WTC11 (cell line): Measurements from ENCODE around the gene NEURL1B. TPM values are rescaled to one million over a fixed set of nuclear protein-coding genes. Genes with fewer than 3 reads are reported as not detected.

Source experiments
- ATAC-seq: fragments of 200-7000 bp; cut with Tn5 transposase; 2 replicates; pipeline ENCODE4 v1.10.0; 2021; ENCODE audit warnings: mild to moderate bottlenecking, moderate library complexity
- CTCF ChIA-PET: fragments of 300-600 bp; sonication (Branson Sonifier 250); formaldehyde crosslinking; loops from one replicate; lab custom pipeline; 2021; ENCODE audit warnings: antibody characterized with exemption; lab: Charles Lee
- POLR2A ChIA-PET: fragments of 350-600 bp; sonication (Branson Sonifier 250); formaldehyde crosslinking; loops from one replicate; lab custom pipeline; 2021; ENCODE audit warnings: antibody characterized with exemption; lab: Charles Lee
- DNase-seq: peaks from one replicate; pipeline ENCODE4 v3.0.0; 2021; ENCODE audit warnings: low spot score
- H3K27ac Mint-ChIP-seq: 2 replicates; pipeline ENCODE4 v1.8.0; 2021; ENCODE audit warnings: mixed read lengths
- H3K27me3 Mint-ChIP-seq: 2 replicates; pipeline ENCODE4 v1.8.0; 2021; ENCODE audit warnings: low read depth, mild to moderate bottlenecking, moderate library complexity, mixed read lengths
- H3K36me3 Mint-ChIP-seq: 2 replicates; pipeline ENCODE4 v1.8.0; 2021; ENCODE audit warnings: mixed read lengths
- H3K4me1 Mint-ChIP-seq: 2 replicates; pipeline ENCODE4 v1.8.0; 2022; ENCODE audit warnings: mixed read lengths
- H3K4me3 Mint-ChIP-seq: 2 replicates; pipeline ENCODE4 v1.8.0; 2021; ENCODE audit warnings: mild to moderate bottlenecking, moderate library complexity, mixed read lengths
- H3K9me3 Mint-ChIP-seq: 2 replicates; pipeline ENCODE4 v1.8.0; 2021; ENCODE audit warnings: mixed read lengths
- ARID4B ChIP-seq: sonication (generic); formaldehyde crosslinking; IDR thresholded peaks from 2 replicates; pipeline ENCODE4 v1.8.0; 2023; ENCODE audit warnings: missing genetic modification reagents, mild to moderate bottlenecking, borderline replicate concordance
- CREM ChIP-seq: sonication (generic); formaldehyde crosslinking; IDR thresholded peaks from 2 replicates; pipeline ENCODE4 v1.8.1; 2022; ENCODE audit warnings: mild to moderate bottlenecking, missing genetic modification reagents, moderate library complexity
- CTCF ChIP-seq: fragments of 200-600 bp; IDR thresholded peaks from 2 replicates; pipeline ENCODE4 v1.8.0; 2022; ENCODE audit warnings: antibody characterized with exemption
- E2F1 ChIP-seq: sonication (generic); formaldehyde crosslinking; IDR thresholded peaks from 2 replicates; pipeline ENCODE4 v1.8.0; 2022; ENCODE audit warnings: mild to moderate bottlenecking, missing genetic modification reagents
- GABPB1 ChIP-seq: sonication (generic); formaldehyde crosslinking; IDR thresholded peaks from 2 replicates; pipeline ENCODE4 v1.8.1; 2023; ENCODE audit warnings: mild to moderate bottlenecking, missing genetic modification reagents
- GTF2I ChIP-seq: fragments of 250-450 bp; sonication (Bioruptor Pico); conservative IDR thresholded peaks from 2 replicates; pipeline ENCODE4 v1.4.0; 2021; ENCODE audit warnings: mild to moderate bottlenecking
- HMGA2 ChIP-seq: fragments of 250-450 bp; sonication (Bioruptor Pico); IDR thresholded peaks from 2 replicates; pipeline ENCODE4 v1.4.0; 2021; ENCODE audit warnings: mild to moderate bottlenecking, moderate library complexity
- KAT7 ChIP-seq: sonication (generic); formaldehyde crosslinking; IDR thresholded peaks from 2 replicates; pipeline ENCODE4 v1.8.1; 2023; ENCODE audit warnings: missing genetic modification reagents, mild to moderate bottlenecking, borderline replicate concordance
- MXD4 ChIP-seq: fragments of 250-450 bp; sonication (Bioruptor Pico); IDR thresholded peaks from 2 replicates; pipeline ENCODE4 v1.8.0; 2021; ENCODE audit warnings: mild to moderate bottlenecking, moderate library complexity, borderline replicate concordance
- NR1H2 ChIP-seq: sonication (generic); formaldehyde crosslinking; IDR thresholded peaks from 2 replicates; pipeline ENCODE4 v1.9.0; 2021; ENCODE audit warnings: mild to moderate bottlenecking, moderate library complexity, missing genetic modification reagents
- OVOL2 ChIP-seq: fragments of 250-450 bp; sonication (Bioruptor Pico); IDR thresholded peaks from 2 replicates; pipeline ENCODE4 v1.9.0; 2021; ENCODE audit warnings: mild to moderate bottlenecking, borderline replicate concordance
- PREB ChIP-seq: sonication (generic); formaldehyde crosslinking; IDR thresholded peaks from 2 replicates; pipeline ENCODE4 v1.8.1; 2022; ENCODE audit warnings: mild to moderate bottlenecking, missing genetic modification reagents, moderate library complexity, borderline replicate concordance
- PRRX2 ChIP-seq: fragments of 250-450 bp; sonication (Bioruptor Pico); IDR thresholded peaks from 2 replicates; pipeline ENCODE4 v1.8.0; 2021; ENCODE audit warnings: mild to moderate bottlenecking
- SMAD3 ChIP-seq: sonication (generic); formaldehyde crosslinking; IDR thresholded peaks from 2 replicates; pipeline ENCODE4 v1.8.0; 2022; ENCODE audit warnings: missing genetic modification reagents, mild to moderate bottlenecking, borderline replicate concordance
- TCF7 ChIP-seq: sonication (generic); formaldehyde crosslinking; IDR thresholded peaks from 2 replicates; pipeline ENCODE4 v1.8.0; 2022; ENCODE audit warnings: mild to moderate bottlenecking, low read depth, missing genetic modification reagents, moderate library complexity
- TP53 ChIP-seq: sonication (generic); formaldehyde crosslinking; IDR thresholded peaks from 2 replicates; pipeline ENCODE4 v1.8.1; 2023; ENCODE audit warnings: mild to moderate bottlenecking, missing genetic modification reagents
- USF2 ChIP-seq: sonication (generic); formaldehyde crosslinking; IDR thresholded peaks from 2 replicates; pipeline ENCODE4 v1.8.1; 2023; ENCODE audit warnings: mild to moderate bottlenecking, missing genetic modification reagents, moderate library complexity
- ZBTB21 ChIP-seq: sonication (generic); formaldehyde crosslinking; IDR thresholded peaks from 2 replicates; pipeline ENCODE4 v1.8.1; 2023; ENCODE audit warnings: mild to moderate bottlenecking, missing genetic modification reagents, borderline replicate concordance
- ZNF396 ChIP-seq: fragments of 250-450 bp; sonication (Bioruptor Pico); IDR thresholded peaks from 2 replicates; pipeline ENCODE4 v1.8.0; 2021; ENCODE audit warnings: mild to moderate bottlenecking, moderate library complexity, borderline replicate concordance
- total RNA-seq: library from RNA; stranded (reverse); gene quantifications from 3 replicates; pipeline ENCODE4 v1.2.3, GENCODE V29; 2021

Gene NEURL1B
- total RNA-seq, 1 experiment from 2014 or later: 9.8 TPM

GRCh38 chr5:172642486-172642885 is 1.4 kb downstream of the NEURL1B start:
- peak overlapping the region; percentile 66 for H3K4me3 Mint-ChIP-seq
- ATAC-seq: no peak
- no peak for DNase-seq
- TF ChIP-seq MXD4 (no peak), ZBTB21 (CRISPR knock-in tag) (no peak), PRRX2 (CRISPR knock-in tag) (no peak), HMGA2 (CRISPR knock-in tag) (no peak), CTCF (no peak), TCF7 (no peak), ZNF396 (CRISPR knock-in tag) (no peak), E2F1 (CRISPR knock-in tag) (no peak), TP53 (CRISPR knock-in tag) (no peak), PREB (no peak), NR1H2 (no peak), OVOL2 (no peak), USF2 (CRISPR knock-in tag) (no peak), GTF2I (CRISPR knock-in tag) (no peak), KAT7 (CRISPR knock-in tag) (no peak), SMAD3 (no peak), CREM (CRISPR knock-in tag) (no peak), GABPB1 (CRISPR knock-in tag) (no peak), ARID4B (CRISPR knock-in tag) (no peak)
- TF ChIP-seq, all 79 proteins: peak for 0
- POLR2A ChIA-PET: no interaction called here
- Mint-ChIP-seq H3K27ac (no peak overlapping the region), H3K4me1 (peaks cover 73% of the 10 kb centered on the region), H3K36me3 (no peaks in the 10 kb centered on the region), H3K27me3 (peaks cover 40% of the 10 kb centered on the region), H3K9me3 (no peaks in the 10 kb centered on the region)
- CTCF ChIA-PET: interaction anchor here (0.9 to 3.2 kb wide), 8 partner anchors 22 to 181 kb away, joined by 3 to 12 read pairs (median 6); no protein-coding TSS in a partner anchor
